Gastroesophageal sphincter (tissue), 4 donors: ENCODE data around the gene ZNF528. TPM values are rescaled to one million over a fixed set of nuclear protein-coding genes. Genes with fewer than 3 reads are reported as not detected.

Experiments
- ATAC-seq: fragments of 150-250 bp; one replicate; pipeline ENCODE4 v1.9.1; 2016; ENCODE audit warnings: mild to moderate bottlenecking, moderate library complexity
- H3K27ac ChIP-seq, 4 donors: fragments of 200-600 bp; sonication (generic) in 3 of 4; 1 replicate in 3 of 4; 2 replicates in 1 of 4; pipeline ENCODE4 v1.5.1; 2016 to 2019
- H3K27me3 ChIP-seq: fragments of 200-600 bp; sonication (generic); one replicate; pipeline ENCODE4 v1.5.1; 2019
- H3K36me3 ChIP-seq, 2 donors: fragments of 200-600 bp; sonication (generic); one replicate each; pipeline ENCODE4 v1.5.1; 2019; ENCODE audit warnings: control low read depth in 1 of 2
- H3K4me1 ChIP-seq, 3 donors: fragments of 200-600 bp; sonication (generic); 1 replicate in 2 of 3; 2 replicates in 1 of 3; pipeline ENCODE4 v1.5.1; 2016 to 2019; ENCODE audit warnings: control low read depth in 2 of 3
- H3K4me3 ChIP-seq, 2 donors: fragments of 200-600 bp; sonication (generic); one replicate each; pipeline ENCODE4 v1.5.1; 2019; ENCODE audit warnings: mild to moderate bottlenecking in 1 of 2, moderate library complexity in 1 of 2
- H3K9me3 ChIP-seq, 3 donors: fragments of 200-600 bp; sonication (generic); one replicate each; pipeline ENCODE4 v1.5.1; 2017 to 2019; ENCODE audit warnings: control low read depth in 2 of 3
- CTCF ChIP-seq, 4 experiments: fragments of 200-600 bp in 2 of 4; fragments of 450-650 bp in 2 of 4; sonication (generic) in 1 of 4; IDR thresholded peaks; one replicate each; pipeline ENCODE4 v1.5.1; 2017 to 2019; ENCODE audit warnings: antibody characterized with exemption in 4 of 4, mild to moderate bottlenecking in 2 of 4, moderate library complexity in 2 of 4
- EP300 ChIP-seq: sonication (generic); formaldehyde crosslinking; IDR thresholded peaks from one replicate; pipeline ENCODE4 v1.6.1; 2017; ENCODE audit warnings: antibody characterized with exemption, mild to moderate bottlenecking
- POLR2A ChIP-seq, 2 donors: fragments of 450-650 bp; IDR thresholded peaks; one replicate each; pipeline ENCODE4 v1.6.1; 2017; ENCODE audit warnings: antibody characterized with exemption in 2 of 2, mild to moderate bottlenecking in 2 of 2, moderate library complexity in 1 of 2
- POLR2AphosphoS5 ChIP-seq: sonication (generic); formaldehyde crosslinking; IDR thresholded peaks from one replicate; pipeline ENCODE4 v1.6.1; 2017; ENCODE audit warnings: antibody characterized with exemption
- WGBS, 2 donors: methylation state at CpG; one replicate each; pipeline ENCODE4 v1.1.5; 2018; ENCODE audit warnings: low coverage in 1 of 2; 5-methylcytosine and 5-hydroxymethylcytosine counted together
- total RNA-seq, 4 donors: library from RNA; depleted of rRNA; stranded (reverse); fragments of >200 nt; gene quantifications; one replicate each; pipeline ENCODE4 v1.1.0, GENCODE V29; 2016

Gene ZNF528
- total RNA-seq: 10 to 100 TPM; 12.1 to 52.1 (median 23.5) TPM

- 0 to 1% methylated on average over 1 to 20 of the region's 36 CpGs for WGBS, 2 donors
- H3K9me3 ChIP-seq: peaks cover 0 to 35% (median 0%) of the 10 kb centered on the region in 3 donors
- peaks cover 0 to 23% (median 0%) of the 10 kb centered on the region in 3 donors for H3K4me1 ChIP-seq
- H3K36me3 ChIP-seq: peaks cover 0 to 71% of the 10 kb centered on the region in 2 donors
- ATAC-seq: peak; percentile 99
- H3K27ac ChIP-seq: peak within 1 kb of the TSS; percentile 26 to 85 (median 75)
- H3K27me3 ChIP-seq: no peaks in the 10 kb centered on the region
- peak within 1 kb of the TSS; percentile 82 to 96 for H3K4me3 ChIP-seq
- TF ChIP-seq EP300 (no peak), POLR2A (IDR thresholded peaks at IDR 0.05) (peak; percentile 54 to 76), POLR2AphosphoS5 (peak; percentile 94), CTCF (IDR thresholded peaks at IDR 0.05) (no peak)
These were observed at the start of gene ZNF528 for GRCh38 chr19:52397310-52398080. Gene ZNF528 (plus strand): TSS chr19:52397849. CDS start chr19:52402014, 4,165 bp downstream.

- ATAC-seq: no peak
- Histone ChIP-seq H3K4me3 (no peak overlapping the region), H3K9me3 (no peaks in the 10 kb centered on the region), H3K27ac (no peak overlapping the region), H3K27me3 (no peaks in the 10 kb centered on the region), H3K36me3 (peaks cover 0 to 92% of the 10 kb centered on the region in 2 donors), H3K4me1 (no peaks in the 10 kb centered on the region)
- TF ChIP-seq EP300: no peak
- no peak for TF ChIP-seq POLR2AphosphoS5
- TF ChIP-seq CTCF (IDR thresholded peaks at IDR 0.05): no peak
- TF ChIP-seq POLR2A (IDR thresholded peaks at IDR 0.05): no peak
- 66% methylated on average over 7 of the region's 9 CpGs; no CpG with 5 or more reads in 1 of the 2 donors for WGBS, 2 donors
These were observed 46.1 kb upstream of the ZNF528 start for GRCh38 chr19:52351512-52351911.

GRCh38 chr19:52366414-52366824 is 31.2 kb upstream of the ZNF528 start:
- H3K27me3 ChIP-seq: no peaks in the 10 kb centered on the region
- 93 to 100% methylated on average over 8 of the region's 8 CpGs for WGBS, 2 donors
- H3K9me3 ChIP-seq: peaks cover 0 to 61% (median 4%) of the 10 kb centered on the region in 3 donors
- peaks cover 0 to 56% of the 10 kb centered on the region in 2 donors for H3K36me3 ChIP-seq
- H3K4me1 ChIP-seq: peaks cover 0 to 6% (median 2%) of the 10 kb centered on the region in 3 donors
- H3K27ac ChIP-seq: no peak overlapping the region
- no peak overlapping the region for H3K4me3 ChIP-seq
- TF ChIP-seq CTCF (IDR thresholded peaks at IDR 0.05) (no peak), POLR2A (IDR thresholded peaks at IDR 0.05) (no peak), EP300 (no peak), POLR2AphosphoS5 (no peak)
- no peak for ATAC-seq

- H3K4me1 ChIP-seq: peaks cover 0 to 6% (median 2%) of the 10 kb centered on the region in 3 donors
- peak; percentile 84 for TF ChIP-seq POLR2AphosphoS5
- TF ChIP-seq POLR2A (IDR thresholded peaks at IDR 0.05): peak; percentile 18 to 52
- peak in 1 of 4 experiments; percentile 28 for TF ChIP-seq CTCF (IDR thresholded peaks at IDR 0.05)
- no peak for TF ChIP-seq EP300
- WGBS, 2 donors: 0 to 1% methylated on average over 7 to 31 of the region's 52 CpGs
- H3K36me3 ChIP-seq: peaks cover 0 to 55% of the 10 kb centered on the region in 2 donors
- no peaks in the 10 kb centered on the region for H3K27me3 ChIP-seq
- peaks cover 0 to 48% (median 0%) of the 10 kb centered on the region in 3 donors for H3K9me3 ChIP-seq
- peak within 1 kb of the TSS; percentile 76 to 95 (median 95) for H3K27ac ChIP-seq
- peak within 1 kb of the TSS; percentile 56 to 72 for H3K4me3 ChIP-seq
- peak; percentile 99 for ATAC-seq
These were observed 27.9 kb upstream of the ZNF528 start, which contains the start of gene ZNF880 for GRCh38 chr19:52369559-52370340. Gene ZNF880 (plus strand): TSS chr19:52369923. CDS start chr19:52369966, 43 bp downstream.
